ENCODE data around the gene SERPINA5. TPM values are rescaled to one million over a fixed set of nuclear protein-coding genes. Genes with fewer than 3 reads are reported as not detected.

SERPINA5 gene, protein sequence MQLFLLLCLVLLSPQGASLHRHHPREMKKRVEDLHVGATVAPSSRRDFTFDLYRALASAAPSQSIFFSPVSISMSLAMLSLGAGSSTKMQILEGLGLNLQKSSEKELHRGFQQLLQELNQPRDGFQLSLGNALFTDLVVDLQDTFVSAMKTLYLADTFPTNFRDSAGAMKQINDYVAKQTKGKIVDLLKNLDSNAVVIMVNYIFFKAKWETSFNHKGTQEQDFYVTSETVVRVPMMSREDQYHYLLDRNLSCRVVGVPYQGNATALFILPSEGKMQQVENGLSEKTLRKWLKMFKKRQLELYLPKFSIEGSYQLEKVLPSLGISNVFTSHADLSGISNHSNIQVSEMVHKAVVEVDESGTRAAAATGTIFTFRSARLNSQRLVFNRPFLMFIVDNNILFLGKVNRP
- 4.1 TPM for total RNA-seq
- long read RNA-seq, partial matches to known transcripts = 0 of 2 reads
- long read RNA-seq, other reads (novel, unspliced or antisense) = 0 of 2 reads

DNA sequence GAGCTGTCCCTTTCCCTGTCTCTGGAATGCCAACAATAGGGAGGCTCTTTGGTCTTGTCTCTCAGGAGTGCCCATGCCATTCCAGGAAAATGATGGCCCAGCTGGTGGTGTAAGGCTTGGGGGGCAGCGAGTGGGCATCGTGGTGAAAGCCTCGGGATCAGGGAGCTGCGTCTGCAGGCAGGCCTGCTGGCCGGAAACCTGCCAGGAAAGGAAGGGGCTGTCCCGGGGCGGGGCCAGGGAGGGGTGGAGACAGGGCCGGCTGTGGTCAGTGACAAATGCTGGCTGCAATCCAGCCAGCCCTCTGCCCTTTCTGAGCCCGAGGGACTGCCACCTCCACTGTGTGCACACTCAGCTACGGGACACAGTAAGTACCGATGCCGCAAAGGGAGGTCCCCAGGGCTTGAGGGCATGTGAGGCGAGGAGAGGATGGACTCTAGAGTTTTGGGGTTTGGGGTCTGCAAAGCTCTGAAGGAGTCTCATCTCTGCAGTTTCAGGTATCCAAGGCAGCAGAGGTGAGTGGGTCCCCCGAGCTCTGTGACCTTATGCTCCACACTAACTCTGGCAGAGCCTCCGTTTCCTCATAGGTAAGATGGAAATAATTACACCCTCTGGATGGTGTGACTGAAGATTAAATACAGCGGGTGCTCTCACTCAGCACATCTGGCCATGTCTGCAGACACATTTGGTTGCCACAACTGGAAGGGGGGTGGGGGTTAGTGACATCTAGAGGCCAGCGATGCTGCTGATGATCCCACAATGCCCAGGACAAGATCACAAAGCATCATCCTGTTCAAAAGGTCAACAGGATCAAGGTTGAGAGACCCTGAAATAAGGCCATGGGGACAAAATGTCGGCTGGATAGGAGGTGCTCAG is at the start of gene SERPINA5:
Gene SERPINA5, plus strand, starts transcription at position 300 of the 873 bp plus-strand sequence. CDS start 5,937 bp downstream, outside the sequence.
- ATAC-seq (peak; percentile 45), DNase-seq (ENCODE audit: missing footprints) (peak; percentile 85)
- intact Hi-C loops (cut with DNase I) = no loop called here

DNA sequence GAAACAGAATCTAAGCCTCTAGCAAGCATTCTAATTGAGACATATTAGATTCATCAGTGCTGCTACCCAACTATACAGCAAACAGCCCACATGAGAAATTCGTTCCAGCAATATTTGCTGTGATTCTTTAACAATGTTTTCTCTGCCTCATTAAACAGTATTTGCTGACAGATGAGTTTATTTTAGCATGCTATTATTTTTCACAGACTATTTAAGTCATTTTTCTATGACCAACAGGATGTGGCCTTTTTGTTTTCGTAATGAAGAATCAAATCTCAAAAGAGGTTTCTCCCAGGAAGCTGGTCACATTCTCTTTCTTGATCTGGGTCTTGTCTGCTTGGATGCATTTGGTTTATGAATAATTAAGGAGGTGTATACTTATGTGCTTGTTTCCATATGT is 48.8 kb upstream of the SERPINA5 start:
- no peak for DNase-seq (ENCODE audit: missing footprints)
- ATAC-seq = no peak
- intact Hi-C loops (cut with DNase I) = no loop called here

GRCh38 chr14:94535506-94535905 is 45.7 kb upstream of the SERPINA5 start:
- no peak for DNase-seq (ENCODE audit: missing footprints)
- intact Hi-C loops (cut with DNase I) = no loop called here
- ATAC-seq = no peak

DNA sequence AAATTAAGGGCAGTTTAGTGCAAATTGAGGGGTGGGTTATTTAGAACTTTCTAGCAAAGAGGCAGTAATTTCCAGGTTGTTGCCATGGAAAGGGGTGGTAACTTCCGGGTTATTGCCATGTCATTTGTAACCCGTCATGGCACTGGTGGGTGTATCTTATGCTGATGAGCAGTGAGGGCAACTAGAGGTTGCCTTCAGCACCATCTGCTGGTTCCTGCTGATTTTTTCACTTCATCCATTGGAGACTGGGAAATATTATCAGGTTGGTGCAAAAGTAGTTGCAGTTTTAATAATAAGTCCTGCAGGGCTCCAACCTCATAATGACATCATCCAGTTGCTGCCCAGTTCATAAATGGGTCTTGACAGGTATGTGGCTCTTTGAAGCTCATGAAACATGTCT is 44.4 kb upstream of the SERPINA5 start:
- DNase-seq (ENCODE audit: missing footprints) (no peak), ATAC-seq (no peak)
- intact Hi-C loops (cut with DNase I) = no loop called here

GRCh38 chr14:94538070-94538740 is 43.0 kb upstream of the SERPINA5 start:
- ATAC-seq (no peak), DNase-seq (ENCODE audit: missing footprints) (no peak)
- intact Hi-C loops (cut with DNase I) = no loop called here

DNA sequence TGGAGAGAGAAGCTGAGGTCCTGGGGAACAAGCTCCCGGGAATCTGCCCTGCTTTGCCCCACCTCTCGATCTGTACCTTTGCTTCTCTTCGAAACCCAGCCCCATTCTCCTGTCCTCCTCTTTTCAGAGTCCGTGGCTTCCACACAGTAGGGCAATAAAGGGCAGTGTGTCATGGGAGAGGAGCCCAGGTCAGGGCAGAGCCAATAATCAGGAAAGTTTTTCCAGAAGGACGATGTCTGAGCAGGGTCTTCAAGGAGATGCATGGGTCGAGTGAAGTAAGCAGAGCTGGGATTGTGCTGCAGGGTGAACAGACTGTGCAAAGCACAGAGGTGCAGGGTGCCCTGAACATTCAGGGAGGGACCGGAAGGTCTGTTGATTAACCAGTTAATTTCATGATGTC is 42.0 kb upstream of the SERPINA5 start:
- intact Hi-C loops (cut with DNase I) = no loop called here
- ATAC-seq (no peak), DNase-seq (ENCODE audit: missing footprints) (no peak)

DNA sequence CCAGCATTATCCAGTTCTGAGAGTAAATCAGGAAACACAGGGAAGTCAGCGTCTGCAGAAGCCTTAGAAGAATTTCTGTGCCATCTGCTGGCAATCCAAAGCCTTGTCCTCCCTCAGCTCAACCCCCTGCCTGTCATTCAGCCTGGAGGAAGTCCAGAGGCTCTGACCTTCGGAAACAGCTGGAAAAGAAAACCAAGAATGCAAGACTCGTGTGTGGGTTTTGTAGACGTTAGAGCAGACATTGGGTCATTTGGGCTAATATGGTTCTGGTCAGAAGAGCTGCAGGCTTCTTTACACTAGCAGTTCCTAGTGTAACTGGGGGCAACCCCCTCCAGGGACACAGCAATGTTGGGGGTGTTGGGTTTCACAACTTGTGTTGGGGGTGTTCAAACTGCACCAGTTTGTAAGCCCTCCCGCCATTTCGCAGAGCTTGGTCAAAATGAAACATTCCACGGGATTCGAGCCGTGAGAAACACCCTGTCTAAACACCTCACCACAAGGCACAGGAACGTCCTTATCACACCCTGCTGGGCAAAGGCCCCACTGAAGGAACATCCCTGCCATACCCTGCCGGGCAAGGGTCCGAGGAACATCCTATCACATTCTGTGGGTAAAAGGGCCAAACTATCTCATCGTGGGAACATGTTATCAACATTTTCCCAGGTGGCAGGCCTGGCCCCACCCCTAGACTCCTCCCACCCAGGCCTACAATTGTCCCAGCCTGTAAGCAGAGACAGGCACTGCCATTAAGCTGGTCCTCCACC is 41.0 kb upstream of the SERPINA5 start:
- DNase-seq (ENCODE audit: missing footprints) = no peak
- intact Hi-C loops (cut with DNase I) = no loop called here
- ATAC-seq = peak; percentile 27

GRCh38 chr14:94541234-94541975 is 39.8 kb upstream of the SERPINA5 start:
- DNase-seq (ENCODE audit: missing footprints) (no peak), ATAC-seq (no peak)
- intact Hi-C loops (cut with DNase I) = no loop called here

- ATAC-seq (no peak), DNase-seq (ENCODE audit: missing footprints) (no peak)
- intact Hi-C loops (cut with DNase I) = no loop called here
Measured at GRCh38 chr14:94542111-94542810, 39.0 kb upstream of the SERPINA5 start.

- DNase-seq (ENCODE audit: missing footprints) = no peak
Measured at GRCh38 chr14:94542811-94543440, 38.3 kb upstream of the SERPINA5 start.

GRCh38 chr14:94543449-94544124 is 37.6 kb upstream of the SERPINA5 start:
- ATAC-seq = no peak
- no peak for DNase-seq (ENCODE audit: missing footprints)
- intact Hi-C loops (cut with DNase I) = no loop called here

More at GRCh38 chr14:94542811-94543440, 38.3 kb upstream of the SERPINA5 start:
- intact Hi-C loops (cut with DNase I) = no loop called here
- ATAC-seq = no peak

- DNase-seq (ENCODE audit: missing footprints) = no peak
- intact Hi-C loops (cut with DNase I) = no loop called here
- no peak for ATAC-seq
Measured at GRCh38 chr14:94544726-94545125, 36.5 kb upstream of the SERPINA5 start.

GRCh38 chr14:94545131-94545841 is 35.9 kb upstream of the SERPINA5 start:
- intact Hi-C loops (cut with DNase I) = no loop called here
- DNase-seq (ENCODE audit: missing footprints) (no peak), ATAC-seq (no peak)

DNA sequence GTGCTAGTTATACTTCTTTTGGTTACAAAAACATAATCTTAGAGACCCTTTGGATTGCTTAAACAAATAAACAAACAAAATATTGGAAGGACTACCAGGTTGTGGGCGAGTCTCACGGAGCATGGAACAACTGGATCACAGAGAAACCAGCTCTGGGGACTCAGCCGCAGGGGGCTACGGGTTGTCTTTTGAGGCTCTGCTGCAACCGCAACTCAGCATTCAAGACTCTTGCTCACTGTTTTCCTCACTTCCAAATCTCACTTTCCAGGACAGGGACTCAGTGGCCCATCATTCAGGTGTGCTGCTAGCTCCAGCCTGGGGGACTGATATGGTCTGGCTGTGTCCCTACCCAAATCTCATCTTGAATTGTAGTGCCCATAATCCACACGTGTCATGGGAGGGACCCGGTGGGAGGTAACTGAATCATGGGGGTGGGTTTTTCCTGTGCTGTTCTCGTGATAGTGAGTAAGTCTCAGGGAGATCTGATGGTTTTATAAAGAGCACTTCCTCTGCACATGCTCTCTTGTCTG is 34.0 kb upstream of the SERPINA5 start:
- DNase-seq (ENCODE audit: missing footprints) (no peak), ATAC-seq (no peak)
- intact Hi-C loops (cut with DNase I) = no loop called here

- intact Hi-C loops (cut with DNase I) = no loop called here
- DNase-seq (ENCODE audit: missing footprints) = no peak
Measured at GRCh38 chr14:94547726-94548125, 33.5 kb upstream of the SERPINA5 start.

More at GRCh38 chr14:94547726-94548125, 33.5 kb upstream of the SERPINA5 start:
- ATAC-seq = no peak
